T-helper 1 cell treated with Interleukin-12 subunit alpha and Interleukin-12 subunit beta and Interleukin-4 antibody, amounts not matched to agents 30 ng/mL and 1 ng/mL, for 36 hours (primary cell): ENCODE results near the gene MED4. TPM values are rescaled to one million over a fixed set of nuclear protein-coding genes. Genes with fewer than 3 reads are reported as not detected.

ENCODE experiments used
- intact Hi-C: fragments of 100-400 bp; cut with micrococcal nuclease; formaldehyde crosslinking; loops from one replicate; pipeline ENCODE4 v1.15.1; 2024
- total RNA-seq: library from RNA; stranded (reverse); gene quantifications from 2 replicates; pipeline ENCODE4 v1.2.3, GENCODE V29; 2022

The MED4 gene
- 62.2 and 66.8 TPM in 2 replicates for total RNA-seq

DNA sequence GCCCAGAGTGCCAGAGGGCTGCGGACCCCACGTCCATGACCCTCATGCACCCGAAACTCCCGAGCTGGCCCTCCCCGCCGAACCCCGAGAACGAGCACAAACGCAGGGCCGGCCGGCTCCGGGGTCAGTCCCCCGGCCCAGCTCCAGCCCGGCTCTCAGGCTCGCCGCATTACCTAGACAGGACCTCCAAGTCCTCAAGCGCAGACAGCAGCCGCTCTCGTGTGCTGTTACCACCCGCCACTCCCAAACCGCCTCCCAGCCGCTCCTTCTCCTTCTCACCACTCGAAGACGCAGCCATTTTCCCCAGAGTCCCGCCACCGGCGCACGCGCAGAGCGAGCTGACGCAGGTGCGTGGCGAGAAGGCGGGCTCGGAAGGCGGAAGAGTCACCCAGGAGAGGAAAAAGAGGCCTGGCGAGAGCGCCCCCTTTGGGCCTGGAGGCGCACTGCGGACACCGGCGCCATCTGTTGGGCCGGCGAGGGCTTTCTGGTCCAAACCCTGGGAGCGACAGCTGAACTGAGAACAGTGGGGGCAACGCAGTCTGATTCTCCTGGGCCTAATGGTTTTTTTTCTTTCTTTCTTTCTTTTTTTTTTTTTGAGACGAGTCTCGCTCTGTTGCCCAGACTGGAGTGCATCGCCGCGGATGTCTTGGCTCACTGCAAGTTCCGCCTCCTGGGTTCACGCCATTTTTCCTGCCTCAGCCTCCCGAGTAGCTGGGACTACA lies at the start of gene MED4:
Gene MED4, minus strand, starts transcription at position 324 of the 722 bp plus-strand sequence. Its CDS starts 26 bp downstream, at position 298.
- intact Hi-C loops = loop anchor here (1.0 to 10.0 kb wide), 12 partner anchors 16 to 1150 kb away; partner anchors contain the start of genes CDADC1, FNDC3A, ITM2B and RB1

DNA sequence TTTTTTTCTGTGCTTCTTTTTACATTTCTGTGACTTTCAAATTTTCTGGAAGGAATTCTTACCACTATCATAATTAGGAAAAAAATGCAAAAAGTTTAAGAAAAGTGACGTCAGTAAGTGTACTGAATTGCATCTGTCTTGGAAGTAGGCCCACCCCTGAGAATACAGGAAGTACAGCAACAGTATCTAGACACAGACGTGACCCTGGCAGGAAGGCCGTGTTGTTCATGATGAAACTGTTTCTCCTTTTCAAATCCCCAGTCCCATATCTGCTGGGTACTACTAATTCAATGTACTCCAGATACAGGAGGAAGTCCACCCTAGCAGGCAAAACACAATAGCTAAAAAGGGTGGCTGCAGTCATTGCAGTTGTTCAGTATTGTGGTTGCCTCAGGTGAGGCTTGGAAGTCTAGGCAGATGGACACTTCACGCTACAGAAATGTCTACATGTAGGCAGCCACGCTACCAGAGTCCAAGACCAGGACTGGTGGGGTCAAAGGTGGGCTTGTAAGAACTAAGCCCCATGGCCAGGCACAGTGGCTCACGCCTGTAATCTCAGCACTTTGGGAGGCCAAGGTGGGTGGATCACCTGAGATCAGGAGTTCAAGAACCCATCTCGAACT lies 49.6 kb upstream of the MED4 start:
- intact Hi-C loops = no loop called here

- intact Hi-C loops = no loop called here
Measured at GRCh38 chr13:48142436-48142835, 47.5 kb upstream of the MED4 start.

DNA sequence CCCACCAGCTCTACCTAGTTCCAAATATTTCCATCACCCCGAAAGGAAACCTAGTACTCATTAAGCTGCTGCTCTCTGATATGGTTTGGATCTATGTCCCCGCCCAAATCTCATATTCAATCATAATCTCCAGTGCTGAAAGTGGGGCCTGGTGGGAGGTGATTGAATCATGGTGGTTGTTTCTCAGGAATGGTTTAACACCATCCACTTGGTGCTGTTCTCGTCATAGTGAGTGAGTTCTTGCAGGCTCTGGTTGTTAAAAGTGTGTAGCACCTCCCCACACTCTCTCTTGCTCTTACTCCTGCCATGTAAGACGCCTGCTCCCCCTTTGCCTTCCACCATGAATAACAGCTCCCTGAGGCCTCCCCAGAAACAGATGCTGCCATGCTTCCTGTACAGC lies 43.4 kb upstream of the MED4 start:
- intact Hi-C loops = no loop called here

GRCh38 chr13:48132961-48133360 lies 38.1 kb upstream of the MED4 start:
- intact Hi-C loops = no loop called here

GRCh38 chr13:48131533-48131932 lies 36.6 kb upstream of the MED4 start:
- intact Hi-C loops = no loop called here

DNA sequence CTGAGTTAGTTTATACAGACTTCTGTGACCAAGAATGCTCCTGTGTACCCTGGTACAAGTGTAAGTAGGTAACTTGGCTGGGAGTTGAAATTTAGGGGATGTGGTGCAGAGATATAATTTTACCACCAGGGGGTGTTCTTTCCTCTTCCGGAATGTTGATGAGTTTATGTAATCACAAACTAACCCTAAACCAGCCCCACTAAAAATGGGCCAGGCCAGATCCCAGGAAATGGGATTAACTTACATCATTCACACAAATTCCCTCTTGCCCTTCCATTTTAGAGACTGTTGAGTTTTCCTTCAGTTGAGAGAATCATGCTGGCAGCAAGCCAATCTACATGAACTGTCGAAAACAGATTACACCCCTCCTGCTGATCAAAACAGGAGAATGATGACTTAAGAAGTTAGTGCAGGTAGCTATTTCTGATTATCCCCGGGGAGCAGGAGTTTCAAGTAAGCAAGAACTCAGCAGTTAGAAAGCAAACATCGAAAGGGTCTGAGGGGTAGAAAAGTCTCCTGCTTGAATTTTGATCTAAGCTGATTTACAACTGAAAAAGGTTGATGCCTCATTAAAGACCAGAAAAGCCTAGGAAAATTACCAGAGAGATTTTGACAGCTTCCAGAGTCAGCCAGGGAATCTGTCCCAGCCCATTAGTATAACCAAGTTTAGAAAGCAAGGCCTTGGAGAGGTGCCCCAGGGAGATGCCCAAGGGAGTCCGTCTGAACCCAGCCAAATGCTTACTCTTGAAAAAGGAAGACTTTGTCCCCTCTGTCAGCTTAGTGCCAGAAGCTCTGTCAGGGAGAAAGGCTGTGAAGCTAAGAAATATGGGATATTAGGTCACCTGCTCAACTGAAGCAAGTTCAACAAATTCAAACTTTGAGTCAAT lies 32.3 kb upstream of the MED4 start:
- intact Hi-C loops = loop anchor here (1.0 to 5.0 kb wide), 9 partner anchors 29 to 642 kb away; partner anchors contain the start of genes ITM2B, LPAR6 and RB1

- intact Hi-C loops = loop anchor here (5.0 kb wide), 1 partner anchor 286 kb away; the partner anchor contains the start of gene LPAR6
Measured at GRCh38 chr13:48125794-48126228, 30.9 kb upstream of the MED4 start.

DNA sequence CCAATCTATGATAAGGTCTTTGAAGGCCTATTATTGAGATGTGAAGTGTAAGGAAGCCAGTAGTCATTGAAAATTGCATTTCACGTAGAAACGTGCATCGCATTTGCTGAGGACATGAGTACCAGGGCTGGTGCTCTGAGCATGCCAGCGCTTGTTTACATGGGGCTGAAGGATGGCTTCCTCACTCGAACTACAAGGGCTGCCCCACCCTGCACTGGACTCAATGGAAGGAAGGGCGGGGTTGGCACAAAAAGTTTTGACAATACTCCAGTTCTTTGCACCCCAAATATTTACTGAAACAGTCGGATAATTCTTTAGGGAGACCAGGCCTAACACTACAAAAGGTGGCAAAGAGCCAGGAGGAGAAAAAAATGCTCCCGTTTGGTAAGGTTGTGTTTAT lies 28.9 kb upstream of the MED4 start:
- intact Hi-C loops = no loop called here

- intact Hi-C loops = no loop called here
Measured at GRCh38 chr13:48121733-48122132, 26.8 kb upstream of the MED4 start.

GRCh38 chr13:48120241-48120640 lies 25.3 kb upstream of the MED4 start:
- intact Hi-C loops = no loop called here

- intact Hi-C loops = no loop called here
Measured at GRCh38 chr13:48118030-48118429, 23.1 kb upstream of the MED4 start.

DNA sequence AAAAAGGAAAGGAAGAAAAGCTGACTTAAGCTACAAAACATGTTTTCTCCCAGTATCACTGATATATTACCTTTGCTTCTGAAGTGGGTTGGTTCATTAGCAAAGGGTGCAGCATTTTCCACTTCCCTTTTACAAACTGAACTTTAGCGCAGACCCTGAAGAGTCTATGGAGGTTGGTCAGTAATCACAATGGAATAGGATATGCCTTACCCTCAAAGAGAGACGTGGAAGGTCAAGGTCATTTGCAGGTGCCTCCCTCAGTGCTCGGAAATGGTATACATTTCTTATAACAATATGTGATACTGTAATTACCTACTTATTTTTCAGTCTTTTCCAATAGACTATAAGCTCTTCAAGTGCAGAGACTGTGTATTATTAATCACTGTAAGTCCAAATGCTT lies 21.9 kb upstream of the MED4 start:
- intact Hi-C loops = no loop called here

GRCh38 chr13:48113756-48114130 lies 18.8 kb upstream of the MED4 start:
- intact Hi-C loops = no loop called here

DNA sequence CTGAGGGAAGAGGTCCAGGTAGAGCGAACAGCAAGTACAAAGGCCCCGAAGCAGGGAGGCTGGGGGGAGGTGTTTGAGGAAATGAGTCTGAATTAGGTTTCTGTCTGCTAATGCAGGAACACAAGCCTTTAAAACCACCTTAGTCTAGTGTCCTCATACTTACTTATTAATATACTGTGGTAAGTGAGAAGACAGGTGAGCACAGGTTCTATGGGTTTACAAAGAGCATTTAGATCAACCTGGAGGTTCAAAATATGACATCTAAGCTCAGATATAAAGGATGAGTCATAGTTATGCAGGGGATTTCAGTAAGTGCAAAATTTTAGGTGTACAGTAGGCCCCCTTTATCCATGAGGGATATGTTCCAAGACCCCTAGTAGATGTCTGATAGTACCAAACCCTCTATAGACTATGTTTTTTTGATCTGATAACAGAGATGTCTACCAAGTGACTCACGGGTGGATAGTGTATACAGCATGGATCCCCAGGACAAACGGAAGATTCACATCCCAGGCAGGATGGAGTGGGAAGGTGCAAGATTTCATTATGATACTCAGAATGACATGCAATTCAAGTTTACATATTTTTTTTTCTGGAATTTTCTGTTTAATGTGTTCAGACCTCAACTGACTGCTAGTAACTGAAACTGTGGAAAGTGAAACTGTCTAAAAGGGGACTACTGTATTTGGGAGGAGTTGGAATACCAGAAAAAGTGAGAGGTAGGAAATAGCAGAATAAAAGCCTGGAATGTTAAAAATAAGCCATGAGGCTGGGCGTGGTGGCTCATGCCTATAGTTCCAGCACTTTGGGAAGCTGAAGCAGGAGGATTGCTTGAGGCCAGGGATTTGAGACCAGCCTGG lies 18.2 kb upstream of the MED4 start:
- intact Hi-C loops = no loop called here

- intact Hi-C loops = no loop called here
Measured at GRCh38 chr13:48110931-48111721, 16.2 kb upstream of the MED4 start.

- intact Hi-C loops = no loop called here
Measured at GRCh38 chr13:48110132-48110868, 15.4 kb upstream of the MED4 start.

DNA sequence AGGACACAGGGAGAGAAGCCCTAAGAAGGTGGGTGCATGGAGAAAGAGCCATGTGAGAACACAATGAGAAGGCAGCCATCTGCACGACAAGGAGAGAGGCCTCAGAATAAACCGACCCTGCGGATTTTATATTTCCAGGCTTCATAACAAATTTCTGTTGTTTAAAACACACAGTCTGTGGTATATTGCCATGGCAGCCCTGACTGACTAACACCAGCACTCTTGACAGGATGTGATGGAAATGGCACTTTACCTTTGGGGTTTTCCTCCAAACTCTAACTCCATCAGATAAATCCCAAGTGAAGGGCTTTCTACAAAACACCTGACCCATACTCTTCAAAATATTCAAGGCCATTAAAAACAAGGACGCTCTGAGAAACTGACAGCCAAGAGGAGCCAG lies 13.2 kb upstream of the MED4 start:
- intact Hi-C loops = no loop called here

DNA sequence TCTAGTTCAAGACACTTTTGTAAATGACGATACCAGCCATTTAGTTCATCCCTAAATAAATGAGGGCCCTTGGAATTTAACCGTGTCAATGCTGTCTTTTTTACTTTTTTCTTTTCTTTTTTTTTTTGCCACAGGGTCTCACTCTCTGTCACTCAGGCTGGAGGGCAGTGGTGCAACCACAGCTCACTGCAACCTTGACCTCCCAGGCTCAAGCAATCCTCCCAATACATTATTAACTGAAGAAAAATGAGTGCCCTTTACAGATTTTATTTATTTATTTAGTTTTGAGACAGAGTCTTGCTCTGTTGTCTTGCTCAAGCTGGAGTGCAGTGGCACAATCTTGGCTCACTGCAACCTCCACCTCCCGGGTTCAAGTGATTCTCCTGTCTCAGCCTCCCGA lies 2.9 kb upstream of the MED4 start:
- intact Hi-C loops = loop anchor here (5.0 to 10.0 kb wide), 2 partner anchors 785 to 1147 kb away; partner anchors contain the start of gene CDADC1
